HepG2 (cell line): ENCODE results near the gene TFRC. TPM values are rescaled to one million over a fixed set of nuclear protein-coding genes. Genes with fewer than 3 reads are reported as not detected.
A peak's percentile ranks its signal among the peaks of the same experiment; 100 is the strongest.

ENCODE experiments used
- CBX1 ChIP-seq: IDR thresholded peaks from one replicate; pipeline ENCODE4 v1.6.1; 2016; ENCODE audit warnings: antibody characterized with exemption, low read depth
- CHCHD3 ChIP-seq: sonication (generic); formaldehyde crosslinking; IDR thresholded peaks from 2 replicates; pipeline ENCODE4 v1.8.0; 2022; ENCODE audit warnings: mild to moderate bottlenecking, missing genetic modification reagents, moderate library complexity
- PHB2 ChIP-seq: fragments of 450-650 bp; IDR thresholded peaks from 2 replicates; pipeline ENCODE4 v1.6.1; 2018; ENCODE audit not compliant: partially characterized antibody
- PHF5A ChIP-seq: IDR thresholded peaks from one replicate; pipeline ENCODE4 v1.6.1; 2018; ENCODE audit warnings: low read depth, missing genetic modification reagents; ENCODE audit not compliant: unreplicated experiment
- REXO4 ChIP-seq: sonication (generic); formaldehyde crosslinking; IDR thresholded peaks from 2 replicates; pipeline ENCODE4 v1.8.0; 2022; ENCODE audit warnings: missing genetic modification reagents, mild to moderate bottlenecking, borderline replicate concordance
- SRSF9 ChIP-seq: fragments of 200-400 bp; formaldehyde crosslinking; IDR thresholded peaks from 2 replicates; pipeline ENCODE4 v1.6.1; 2018; ENCODE audit warnings: borderline replicate concordance, mild to moderate bottlenecking, low read depth, low read length; ENCODE audit not compliant: insufficient read depth, poor library complexity, severe bottlenecking
- TGIF2 ChIP-seq: IDR thresholded peaks from 2 replicates; pipeline ENCODE4 v1.6.1; 2016; ENCODE audit warnings: control low read depth, missing compliant biosample characterization
- ZBTB3 ChIP-seq: sonication (generic); formaldehyde crosslinking; IDR thresholded peaks from 2 replicates; pipeline ENCODE4 v1.4.0; 2020; ENCODE audit warnings: low read depth, mild to moderate bottlenecking, moderate library complexity, missing genetic modification reagents, borderline replicate concordance
- ZBTB7B ChIP-seq: sonication (generic); formaldehyde crosslinking; IDR thresholded peaks from 2 replicates; pipeline ENCODE4 v1.4.0; 2020; ENCODE audit warnings: missing genetic modification reagents
- ZKSCAN8 ChIP-seq: IDR thresholded peaks from 2 replicates; pipeline ENCODE4 v1.6.1; 2016; ENCODE audit warnings: borderline replicate concordance, missing genetic modification reagents, missing compliant biosample characterization
- ZNF446 ChIP-seq: sonication (generic); formaldehyde crosslinking; IDR thresholded peaks from 2 replicates; pipeline ENCODE4 v1.5.0; 2020; ENCODE audit warnings: mild to moderate bottlenecking, missing genetic modification reagents
- ZNF703 ChIP-seq: sonication (generic); formaldehyde crosslinking; IDR thresholded peaks from 2 replicates; pipeline ENCODE4 v1.5.1; 2020; ENCODE audit warnings: missing genetic modification reagents, mild to moderate bottlenecking, moderate library complexity, borderline replicate concordance
- ZNF737 ChIP-seq: sonication (generic); formaldehyde crosslinking; IDR thresholded peaks from 2 replicates; pipeline ENCODE4 v1.5.0; 2020; ENCODE audit warnings: missing genetic modification reagents, mild to moderate bottlenecking, borderline replicate concordance
- ZNF772 ChIP-seq: sonication (generic); formaldehyde crosslinking; IDR thresholded peaks from 2 replicates; pipeline ENCODE4 v1.5.0; 2020; ENCODE audit warnings: mild to moderate bottlenecking, missing genetic modification reagents
- ZNF839 ChIP-seq: sonication (generic); formaldehyde crosslinking; IDR thresholded peaks from 2 replicates; pipeline ENCODE4 v1.4.0; 2020; ENCODE audit warnings: missing genetic modification reagents, mild to moderate bottlenecking, borderline replicate concordance
- polyA plus RNA-seq, 8 experiments: library from polyadenylated mRNA; depleted of rRNA in 3 of 8; stranded (reverse) in 7 of 8; unstranded in 1 of 8; fragments of >200 nt; fragmentation: Illumina TruSeq in 4 of 8; extraction: Trizol in 4 of 8; gene quantifications; 2 replicates each; pipeline versions ENCODE4 v1.2.1 to v1.2.3, GENCODE V29; 2011 to 2016; ENCODE audit warnings: low read depth in 4 of 8, missing spikeins in 1 of 8, mixed read lengths in 1 of 8; ENCODE audit not compliant: insufficient read depth in 1 of 8
- total RNA-seq, 5 experiments: library from RNA; depleted of rRNA; stranded (reverse); fragments of >200 nt; fragmentation: Illumina TruSeq; extraction: Trizol; gene quantifications; 2 replicates each; pipeline ENCODE4 v1.2.3, GENCODE V29; 2016; ENCODE audit warnings: low read depth in 1 of 5
- TF ChIP-seq, protein P1 (sequence below): sonication (generic); formaldehyde crosslinking; IDR thresholded peaks from 2 replicates; pipeline ENCODE4 v1.9.0; 2021; ENCODE audit warnings: missing genetic modification reagents, mild to moderate bottlenecking, borderline replicate concordance
- TF ChIP-seq, protein P2 (sequence below): sonication (generic); formaldehyde crosslinking; IDR thresholded peaks from 2 replicates; pipeline ENCODE4 v1.4.0; 2020; ENCODE audit warnings: missing genetic modification reagents
- TF ChIP-seq, protein P3 (sequence below): sonication (generic); formaldehyde crosslinking; IDR thresholded peaks from 2 replicates; pipeline ENCODE4 v1.4.0; 2020; ENCODE audit warnings: missing genetic modification reagents, borderline replicate concordance

TFRC gene
- total and polyA plus RNA-seq, 2 of the 13 experiments (the other 11 are each of a cell fraction or from before 2014, with no cell fraction given) = 188 to 274 TPM

DNA sequence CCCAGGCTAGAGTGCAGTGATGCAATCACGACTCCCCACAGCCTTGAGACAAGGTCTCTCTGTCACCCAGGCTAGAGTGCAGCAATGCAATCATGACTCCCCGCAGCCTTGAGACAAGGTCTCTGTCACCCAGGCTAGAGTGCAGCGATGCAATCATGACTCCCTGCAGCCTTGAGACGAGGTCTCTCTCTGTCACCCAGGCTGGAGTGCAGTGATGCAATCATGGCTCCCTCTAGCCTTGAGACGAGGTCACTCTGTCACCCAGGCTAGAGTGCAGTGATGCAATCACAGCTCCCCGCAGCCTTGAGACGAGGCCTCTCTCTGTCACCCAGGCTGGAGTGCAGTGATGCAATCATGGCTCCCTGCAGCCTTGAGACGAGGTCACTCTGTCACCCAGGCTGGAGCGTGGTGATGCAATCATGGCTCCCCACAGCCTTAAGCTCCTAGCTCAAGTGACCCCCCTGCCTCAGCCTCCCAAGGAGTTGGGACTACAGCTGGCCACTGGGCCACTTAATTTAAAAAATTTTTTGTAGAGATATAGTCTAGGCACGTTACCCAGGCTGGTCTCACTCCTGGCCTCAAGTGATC, 26.1 kb downstream of the TFRC start (continued):
- TF ChIP-seq ZNF703 (CRISPR knock-in tag) = peak; percentile 33; the same call in 1 of the 2 replicates
- TF ChIP-seq ZNF839 = peak; percentile 75; the same call in 1 of the 2 replicates
- no peak for TF ChIP-seq PHB2
- TF ChIP-seq ZNF772 (CRISPR knock-in tag) = peak; percentile 96
- peak; percentile 87; the same call in 1 of the 2 replicates for TF ChIP-seq ZNF737 (CRISPR knock-in tag)
- no peak for TF ChIP-seq CHCHD3 (CRISPR knock-in tag)
- no peak for TF ChIP-seq PHF5A (CRISPR knock-in tag)
- TF ChIP-seq TGIF2 (CRISPR knock-in tag) = peak; percentile 99
- TF ChIP-seq SRSF9 = no peak
- TF ChIP-seq ZBTB3 (CRISPR knock-in tag) = peak; percentile 81; the same call in 1 of the 2 replicates
- TF ChIP-seq, protein P1, sequence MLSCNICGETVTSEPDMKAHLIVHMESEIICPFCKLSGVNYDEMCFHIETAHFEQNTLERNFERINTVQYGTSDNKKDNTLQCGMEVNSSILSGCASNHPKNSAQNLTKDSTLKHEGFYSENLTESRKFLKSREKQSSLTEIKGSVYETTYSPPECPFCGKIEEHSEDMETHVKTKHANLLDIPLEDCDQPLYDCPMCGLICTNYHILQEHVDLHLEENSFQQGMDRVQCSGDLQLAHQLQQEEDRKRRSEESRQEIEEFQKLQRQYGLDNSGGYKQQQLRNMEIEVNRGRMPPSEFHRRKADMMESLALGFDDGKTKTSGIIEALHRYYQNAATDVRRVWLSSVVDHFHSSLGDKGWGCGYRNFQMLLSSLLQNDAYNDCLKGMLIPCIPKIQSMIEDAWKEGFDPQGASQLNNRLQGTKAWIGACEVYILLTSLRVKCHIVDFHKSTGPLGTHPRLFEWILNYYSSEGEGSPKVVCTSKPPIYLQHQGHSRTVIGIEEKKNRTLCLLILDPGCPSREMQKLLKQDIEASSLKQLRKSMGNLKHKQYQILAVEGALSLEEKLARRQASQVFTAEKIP (CRISPR knock-in tag) = no peak
- TF ChIP-seq, protein P2, sequence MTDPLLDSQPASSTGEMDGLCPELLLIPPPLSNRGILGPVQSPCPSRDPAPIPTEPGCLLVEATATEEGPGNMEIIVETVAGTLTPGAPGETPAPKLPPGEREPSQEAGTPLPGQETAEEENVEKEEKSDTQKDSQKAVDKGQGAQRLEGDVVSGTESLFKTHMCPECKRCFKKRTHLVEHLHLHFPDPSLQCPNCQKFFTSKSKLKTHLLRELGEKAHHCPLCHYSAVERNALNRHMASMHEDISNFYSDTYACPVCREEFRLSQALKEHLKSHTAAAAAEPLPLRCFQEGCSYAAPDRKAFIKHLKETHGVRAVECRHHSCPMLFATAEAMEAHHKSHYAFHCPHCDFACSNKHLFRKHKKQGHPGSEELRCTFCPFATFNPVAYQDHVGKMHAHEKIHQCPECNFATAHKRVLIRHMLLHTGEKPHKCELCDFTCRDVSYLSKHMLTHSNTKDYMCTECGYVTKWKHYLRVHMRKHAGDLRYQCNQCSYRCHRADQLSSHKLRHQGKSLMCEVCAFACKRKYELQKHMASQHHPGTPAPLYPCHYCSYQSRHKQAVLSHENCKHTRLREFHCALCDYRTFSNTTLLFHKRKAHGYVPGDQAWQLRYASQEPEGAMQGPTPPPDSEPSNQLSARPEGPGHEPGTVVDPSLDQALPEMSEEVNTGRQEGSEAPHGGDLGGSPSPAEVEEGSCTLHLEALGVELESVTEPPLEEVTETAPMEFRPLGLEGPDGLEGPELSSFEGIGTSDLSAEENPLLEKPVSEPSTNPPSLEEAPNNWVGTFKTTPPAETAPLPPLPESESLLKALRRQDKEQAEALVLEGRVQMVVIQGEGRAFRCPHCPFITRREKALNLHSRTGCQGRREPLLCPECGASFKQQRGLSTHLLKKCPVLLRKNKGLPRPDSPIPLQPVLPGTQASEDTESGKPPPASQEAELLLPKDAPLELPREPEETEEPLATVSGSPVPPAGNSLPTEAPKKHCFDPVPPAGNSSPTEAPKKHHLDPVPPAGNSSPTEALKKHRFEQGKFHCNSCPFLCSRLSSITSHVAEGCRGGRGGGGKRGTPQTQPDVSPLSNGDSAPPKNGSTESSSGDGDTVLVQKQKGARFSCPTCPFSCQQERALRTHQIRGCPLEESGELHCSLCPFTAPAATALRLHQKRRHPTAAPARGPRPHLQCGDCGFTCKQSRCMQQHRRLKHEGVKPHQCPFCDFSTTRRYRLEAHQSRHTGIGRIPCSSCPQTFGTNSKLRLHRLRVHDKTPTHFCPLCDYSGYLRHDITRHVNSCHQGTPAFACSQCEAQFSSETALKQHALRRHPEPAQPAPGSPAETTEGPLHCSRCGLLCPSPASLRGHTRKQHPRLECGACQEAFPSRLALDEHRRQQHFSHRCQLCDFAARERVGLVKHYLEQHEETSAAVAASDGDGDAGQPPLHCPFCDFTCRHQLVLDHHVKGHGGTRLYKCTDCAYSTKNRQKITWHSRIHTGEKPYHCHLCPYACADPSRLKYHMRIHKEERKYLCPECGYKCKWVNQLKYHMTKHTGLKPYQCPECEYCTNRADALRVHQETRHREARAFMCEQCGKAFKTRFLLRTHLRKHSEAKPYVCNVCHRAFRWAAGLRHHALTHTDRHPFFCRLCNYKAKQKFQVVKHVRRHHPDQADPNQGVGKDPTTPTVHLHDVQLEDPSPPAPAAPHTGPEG (CRISPR knock-in tag) = peak; percentile 47; the same call in 1 of the 2 replicates
- TF ChIP-seq, protein P3, sequence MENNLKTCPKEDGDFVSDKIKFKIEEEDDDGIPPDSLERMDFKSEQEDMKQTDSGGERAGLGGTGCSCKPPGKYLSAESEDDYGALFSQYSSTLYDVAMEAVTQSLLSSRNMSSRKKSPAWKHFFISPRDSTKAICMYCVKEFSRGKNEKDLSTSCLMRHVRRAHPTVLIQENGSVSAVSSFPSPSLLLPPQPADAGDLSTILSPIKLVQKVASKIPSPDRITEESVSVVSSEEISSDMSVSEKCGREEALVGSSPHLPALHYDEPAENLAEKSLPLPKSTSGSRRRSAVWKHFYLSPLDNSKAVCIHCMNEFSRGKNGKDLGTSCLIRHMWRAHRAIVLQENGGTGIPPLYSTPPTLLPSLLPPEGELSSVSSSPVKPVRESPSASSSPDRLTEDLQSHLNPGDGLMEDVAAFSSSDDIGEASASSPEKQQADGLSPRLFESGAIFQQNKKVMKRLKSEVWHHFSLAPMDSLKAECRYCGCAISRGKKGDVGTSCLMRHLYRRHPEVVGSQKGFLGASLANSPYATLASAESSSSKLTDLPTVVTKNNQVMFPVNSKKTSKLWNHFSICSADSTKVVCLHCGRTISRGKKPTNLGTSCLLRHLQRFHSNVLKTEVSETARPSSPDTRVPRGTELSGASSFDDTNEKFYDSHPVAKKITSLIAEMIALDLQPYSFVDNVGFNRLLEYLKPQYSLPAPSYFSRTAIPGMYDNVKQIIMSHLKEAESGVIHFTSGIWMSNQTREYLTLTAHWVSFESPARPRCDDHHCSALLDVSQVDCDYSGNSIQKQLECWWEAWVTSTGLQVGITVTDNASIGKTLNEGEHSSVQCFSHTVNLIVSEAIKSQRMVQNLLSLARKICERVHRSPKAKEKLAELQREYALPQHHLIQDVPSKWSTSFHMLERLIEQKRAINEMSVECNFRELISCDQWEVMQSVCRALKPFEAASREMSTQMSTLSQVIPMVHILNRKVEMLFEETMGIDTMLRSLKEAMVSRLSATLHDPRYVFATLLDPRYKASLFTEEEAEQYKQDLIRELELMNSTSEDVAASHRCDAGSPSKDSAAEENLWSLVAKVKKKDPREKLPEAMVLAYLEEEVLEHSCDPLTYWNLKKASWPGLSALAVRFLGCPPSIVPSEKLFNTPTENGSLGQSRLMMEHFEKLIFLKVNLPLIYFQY (CRISPR knock-in tag) = peak; percentile 83; the same call in 1 of the 2 replicates
- no peak for TF ChIP-seq ZNF446 (CRISPR knock-in tag)
- TF ChIP-seq CBX1 = no peak
- no peak for TF ChIP-seq REXO4 (CRISPR knock-in tag)
- peak; percentile 87 for TF ChIP-seq ZBTB7B (CRISPR knock-in tag)
- peak; percentile 87; the same call in 1 of the 2 replicates for TF ChIP-seq ZKSCAN8 (CRISPR knock-in tag)
